ENCODE results near the gene SLX9.

SLX9 gene

GRCh38 chr21:44931137-44931500, 8.7 kb upstream of the SLX9 start:
- no peak for DNase-seq

GRCh38 chr21:44931501-44932407, 8.1 kb upstream of the SLX9 start:
- DNase-seq = no peak

DNA sequence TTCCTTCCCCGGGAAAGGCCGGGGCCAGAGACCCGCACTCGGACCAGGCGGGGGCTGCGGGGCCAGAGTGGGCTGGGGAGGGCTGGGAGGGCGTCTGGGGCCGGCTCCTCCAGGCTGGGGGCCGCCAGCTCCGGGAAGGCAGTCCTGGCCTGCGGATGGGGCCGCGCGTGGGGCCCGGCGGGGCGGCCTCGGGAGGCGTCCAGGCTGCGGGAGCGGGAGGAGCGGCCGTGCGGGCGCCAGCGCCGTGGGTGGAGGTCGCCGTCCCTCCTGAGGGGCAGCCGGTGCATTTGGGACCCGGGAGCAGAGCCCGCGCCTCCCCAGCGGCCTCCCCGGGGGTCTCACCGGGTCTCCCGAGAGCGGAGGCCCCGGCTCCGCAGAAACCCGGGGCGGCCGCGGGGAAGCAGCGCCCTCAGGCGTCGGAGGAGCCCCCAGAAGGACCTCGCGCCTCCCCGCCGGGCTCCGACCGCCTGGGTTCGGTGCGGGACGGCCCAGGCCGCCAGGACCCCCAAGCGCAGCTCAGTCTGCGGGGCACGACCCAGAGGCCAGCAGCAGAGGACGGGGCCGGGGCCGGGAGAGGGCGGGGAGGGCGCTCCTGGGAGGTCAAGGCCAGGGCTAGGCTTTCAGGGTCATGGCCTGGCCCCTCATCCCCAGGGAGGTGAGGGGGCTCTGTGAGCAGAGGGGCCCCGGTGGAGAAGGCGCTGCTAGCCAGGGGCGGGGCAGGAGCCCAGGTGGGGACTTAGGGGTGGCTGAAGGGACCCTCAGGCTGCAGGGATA, 7.2 kb upstream of the SLX9 start:
- DNase-seq = peak; percentile 80

DNA sequence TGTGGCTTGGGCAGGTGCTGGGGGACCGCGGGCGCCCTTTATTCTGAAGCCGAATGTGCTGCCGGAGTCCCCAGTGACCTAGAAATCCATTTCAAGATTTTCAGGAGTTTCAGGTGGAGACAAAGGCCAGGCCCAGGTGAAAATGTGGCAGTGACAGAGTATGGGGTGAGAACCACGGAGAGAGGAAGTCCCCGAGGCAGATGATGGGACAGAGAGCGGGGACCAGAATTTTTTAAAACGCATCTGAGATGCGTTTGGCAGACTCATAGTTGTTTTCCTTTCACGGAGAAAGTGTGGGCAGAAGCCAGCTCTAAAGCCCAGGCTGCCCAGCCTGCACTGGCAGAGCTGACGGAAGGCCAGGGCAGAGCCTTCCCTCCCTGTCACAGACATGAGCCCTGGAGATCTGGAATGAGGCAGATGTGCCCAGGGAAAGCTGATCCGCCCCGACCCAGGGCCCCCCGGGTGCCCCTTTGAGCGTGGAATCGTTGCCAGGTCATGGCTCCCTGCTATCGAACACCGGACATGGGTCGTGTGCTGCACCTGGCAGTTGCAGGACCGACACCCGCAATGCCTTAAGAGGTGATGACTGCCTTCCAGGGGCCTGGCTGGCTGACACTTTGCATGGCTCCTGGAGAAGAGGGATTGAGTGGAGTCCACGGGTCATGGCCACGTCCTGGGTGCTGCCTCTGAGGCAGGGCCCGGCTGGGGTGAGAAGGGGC, 6.5 kb upstream of the SLX9 start:
- DNase-seq = no peak

- no peak for DNase-seq
Measured at GRCh38 chr21:44933918-44934260, 5.9 kb upstream of the SLX9 start.

GRCh38 chr21:44934276-44934675, 5.6 kb upstream of the SLX9 start:
- DNase-seq = no peak

DNA sequence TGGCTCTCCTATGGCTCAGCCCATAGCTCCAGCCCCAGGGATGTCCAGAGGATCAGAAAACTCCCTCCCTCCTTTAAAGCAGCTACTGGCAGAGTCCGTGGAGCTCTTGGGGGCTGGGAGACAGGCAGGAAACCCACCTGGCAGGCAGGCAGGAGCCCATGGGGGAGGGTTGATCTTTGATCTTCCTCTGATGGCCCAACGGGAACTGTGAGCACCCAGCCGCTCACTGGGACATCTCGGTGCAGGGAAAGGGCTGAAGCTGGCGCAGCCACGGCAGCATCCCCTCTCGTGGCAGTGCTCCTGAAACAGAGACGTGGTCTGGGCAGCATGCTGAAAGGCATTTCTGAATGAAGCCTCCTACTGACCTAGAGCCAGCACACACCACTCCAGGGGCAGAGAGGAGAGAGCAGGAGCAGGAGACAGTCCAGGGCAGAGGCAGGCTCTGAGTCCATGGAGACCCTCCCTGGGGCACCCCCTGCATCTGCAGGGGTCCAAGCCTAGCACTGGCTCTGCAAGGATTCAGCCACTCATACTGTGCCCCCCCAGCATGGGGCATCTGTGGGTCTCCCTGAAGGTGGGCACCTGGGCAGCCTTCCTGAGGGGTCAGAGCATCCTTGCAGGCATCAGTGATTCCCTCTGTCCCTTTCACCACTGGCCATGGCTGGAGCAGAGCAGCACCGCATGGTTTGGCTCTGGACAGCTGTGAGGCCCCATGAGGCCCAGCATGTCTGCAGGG, 4.9 kb upstream of the SLX9 start:
- DNase-seq = no peak

GRCh38 chr21:44935533-44935927, 4.3 kb upstream of the SLX9 start:
- DNase-seq = no peak

DNA sequence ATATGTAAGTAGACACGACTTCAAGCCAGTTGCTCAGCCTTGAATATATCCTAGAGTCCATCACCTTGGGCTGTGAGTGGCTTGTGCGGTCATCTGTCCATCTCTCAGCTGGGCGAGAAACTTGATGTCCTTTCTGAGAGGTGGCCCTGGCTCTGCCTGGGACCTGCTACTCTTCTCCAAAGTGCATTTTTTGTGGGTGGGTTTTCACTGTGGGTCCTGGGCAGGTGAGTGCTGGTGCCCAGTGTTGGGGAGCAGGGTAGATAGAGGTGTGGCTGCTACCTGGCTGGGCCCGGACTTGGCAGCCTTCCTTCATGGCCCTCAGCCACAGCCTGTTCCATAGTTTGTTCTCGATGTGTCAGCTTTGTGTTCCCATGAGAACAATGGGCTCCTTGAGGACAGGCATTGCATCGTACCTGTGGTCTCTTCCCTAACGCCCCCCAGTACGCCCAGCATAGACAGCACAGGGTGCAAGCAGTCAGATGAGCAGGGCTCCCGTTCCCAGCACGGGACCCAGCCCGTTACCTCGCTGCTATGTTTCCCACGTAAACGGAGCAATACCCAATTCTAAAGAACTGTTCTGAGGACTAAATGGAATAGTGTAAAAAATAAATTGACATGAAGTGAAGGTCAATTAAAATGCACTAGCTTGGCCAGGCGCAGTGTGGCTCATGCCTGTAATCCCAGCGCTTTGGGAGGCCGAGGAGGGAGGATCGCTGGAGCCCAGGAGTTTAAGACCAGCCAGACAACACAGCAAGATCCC, 877 bp upstream of the SLX9 start:
- no peak for DNase-seq

GRCh38 chr21:44940116-44940631, 345 bp downstream of the SLX9 start:
- no peak for DNase-seq

DNA sequence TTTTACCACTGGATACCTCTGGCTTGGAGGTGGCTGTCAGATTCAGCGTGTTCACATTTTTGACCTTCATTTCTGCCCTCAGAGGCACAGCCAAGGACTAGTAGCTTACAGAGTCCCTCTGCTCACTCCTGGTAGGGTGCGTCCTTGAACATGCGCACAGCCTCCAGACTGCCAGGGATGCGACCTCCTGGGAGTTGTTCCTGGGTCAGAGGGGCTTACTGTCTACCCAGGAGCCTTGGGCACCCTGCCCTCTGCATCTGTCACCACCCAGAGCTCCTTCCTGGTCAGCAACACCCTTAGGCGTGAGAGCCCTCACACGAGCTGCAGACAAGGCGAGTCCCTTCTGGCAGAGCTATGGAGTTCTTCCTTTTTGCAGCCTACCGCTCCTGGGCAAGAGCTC, 1.7 kb downstream of the SLX9 start:
- no peak for DNase-seq

DNA sequence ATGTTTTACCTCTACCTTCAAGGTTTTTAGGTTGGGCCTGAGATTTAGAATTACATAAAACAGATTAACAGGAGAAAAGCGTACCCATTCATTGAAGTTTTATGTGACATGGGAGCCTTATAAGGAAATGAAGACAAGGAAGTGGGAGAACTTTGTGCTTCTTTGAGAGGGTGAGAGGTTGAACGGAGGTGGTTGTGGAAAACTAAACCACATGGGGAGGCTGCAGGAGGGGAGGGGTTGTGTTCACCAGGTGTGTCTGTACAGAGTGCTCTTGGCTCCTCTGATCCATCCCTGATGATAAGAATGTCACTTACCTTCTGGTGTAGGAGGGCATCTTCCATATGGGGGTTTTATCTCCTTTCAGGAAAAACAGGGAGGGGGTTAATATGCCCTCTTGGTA, 2.7 kb downstream of the SLX9 start:
- DNase-seq = no peak

GRCh38 chr21:44943005-44943685, 3.3 kb downstream of the SLX9 start:
- no peak for DNase-seq

- no peak for DNase-seq
Measured at GRCh38 chr21:44943686-44944550, 4.1 kb downstream of the SLX9 start.

GRCh38 chr21:44944596-44944995, 4.8 kb downstream of the SLX9 start:
- DNase-seq = no peak

DNA sequence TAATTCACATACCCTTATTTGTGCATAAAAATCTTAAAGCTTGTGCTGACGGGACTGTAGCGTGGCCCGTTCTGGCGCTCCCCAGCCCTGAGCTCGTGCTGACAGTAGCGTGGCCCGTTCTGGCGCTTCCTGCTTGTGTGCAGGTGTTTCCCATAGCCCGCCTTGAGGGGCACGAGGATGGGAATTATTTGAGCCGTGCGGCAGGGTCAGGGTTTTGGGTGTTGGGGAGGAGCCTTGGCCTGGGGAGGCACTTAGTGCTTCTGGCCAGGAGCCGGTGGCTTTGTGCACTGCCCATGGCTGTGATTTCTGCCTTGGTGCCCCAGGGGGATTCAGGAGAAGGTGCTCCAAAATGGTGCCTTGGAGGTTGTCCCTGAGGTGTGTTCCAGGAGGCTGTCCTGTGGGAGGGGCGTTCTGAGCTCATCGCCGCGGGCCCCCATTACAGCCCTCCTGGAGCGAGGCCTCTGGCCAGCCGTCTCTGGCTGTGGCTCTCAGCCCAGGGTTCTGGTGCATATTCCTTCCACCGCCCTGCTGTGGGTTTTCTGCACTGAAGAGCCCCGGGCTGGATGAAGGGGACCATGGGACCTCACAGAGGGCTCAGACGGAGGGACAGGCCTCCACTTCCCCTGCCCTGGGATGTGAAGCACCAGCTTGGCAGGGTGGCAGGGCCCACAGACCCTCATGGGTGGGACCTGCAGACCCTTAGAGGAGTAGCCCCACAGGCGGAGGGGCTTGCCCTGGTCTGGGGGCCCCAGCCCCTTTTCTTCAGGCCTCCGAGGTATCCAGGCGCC, 6.6 kb downstream of the SLX9 start:
- DNase-seq = no peak

- no peak for DNase-seq
Measured at GRCh38 chr21:44947111-44947929, 7.5 kb downstream of the SLX9 start.

DNA sequence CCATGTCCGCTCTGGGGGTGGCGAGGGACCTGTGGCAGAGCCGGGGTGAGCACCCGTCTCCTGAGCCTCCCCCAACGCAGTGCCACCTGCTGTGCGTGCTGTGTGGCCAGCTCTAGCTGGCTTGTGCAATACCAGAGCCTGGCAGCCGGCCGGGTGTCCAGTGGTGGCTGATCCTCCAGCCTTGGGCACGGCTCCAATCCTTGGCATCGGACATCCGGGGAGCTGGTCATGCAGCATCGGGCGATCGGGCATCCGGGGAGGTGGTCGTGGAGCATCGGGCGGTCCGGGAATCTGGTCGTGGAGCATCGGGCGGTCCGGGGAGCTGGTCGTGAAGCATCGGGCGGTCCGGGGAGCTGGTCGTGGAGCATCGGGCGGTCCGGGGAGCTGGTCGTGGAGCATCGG, 8.1 kb downstream of the SLX9 start:
- DNase-seq = no peak

Measured in activated naive CD4-positive, alpha-beta T cell treated with anti-CD3 and anti-CD28 coated beads, Interleukin-2, amount 50 U/mL, for 16 hours (primary cell).